Right ventricle myocardium superior (tissue), 1 donor: Measurements from ENCODE around the gene TRIM52. TPM values are rescaled to one million over a fixed set of nuclear protein-coding genes. Genes with fewer than 3 reads are reported as not detected.
A peak's percentile ranks its signal among the peaks of the same experiment; 100 is the strongest.

Experiments used
- ATAC-seq: fragments of 200-7000 bp; cut with Tn5 transposase; one replicate; pipeline ENCODE4 v1.9.1; 2020; ENCODE audit warnings: mild to moderate bottlenecking; ENCODE audit not compliant: poor library complexity
- DNase-seq: peaks from one replicate; pipeline ENCODE4 v3.0.0-alpha.2; 2020
- intact Hi-C: fragments of 100-400 bp; cut with DNase I; formaldehyde crosslinking; loops from one replicate; pipeline ENCODE4 v1.11.2; 2022
- microRNA-seq: library from miRNA; unstranded; fragments of <30 nt; microRNA quantifications from one replicate; pipeline ENCODE4 v1.2.0, GENCODE V29; 2020
- total RNA-seq: library from RNA; stranded (reverse); fragmentation: NEBNext Ultra II Directional; extraction: Animal tissue kit (Norgen Biotek cat#: 25700); gene quantifications from one replicate; pipeline ENCODE4 v1.2.1, GENCODE V29; 2021
- donor health status: DM: no; HTN: yes; CAD: no; lungs with severe emphysema.

Gene TRIM52
- total RNA-seq, 1 donor from 2014 or later = 9.3 TPM

DNA sequence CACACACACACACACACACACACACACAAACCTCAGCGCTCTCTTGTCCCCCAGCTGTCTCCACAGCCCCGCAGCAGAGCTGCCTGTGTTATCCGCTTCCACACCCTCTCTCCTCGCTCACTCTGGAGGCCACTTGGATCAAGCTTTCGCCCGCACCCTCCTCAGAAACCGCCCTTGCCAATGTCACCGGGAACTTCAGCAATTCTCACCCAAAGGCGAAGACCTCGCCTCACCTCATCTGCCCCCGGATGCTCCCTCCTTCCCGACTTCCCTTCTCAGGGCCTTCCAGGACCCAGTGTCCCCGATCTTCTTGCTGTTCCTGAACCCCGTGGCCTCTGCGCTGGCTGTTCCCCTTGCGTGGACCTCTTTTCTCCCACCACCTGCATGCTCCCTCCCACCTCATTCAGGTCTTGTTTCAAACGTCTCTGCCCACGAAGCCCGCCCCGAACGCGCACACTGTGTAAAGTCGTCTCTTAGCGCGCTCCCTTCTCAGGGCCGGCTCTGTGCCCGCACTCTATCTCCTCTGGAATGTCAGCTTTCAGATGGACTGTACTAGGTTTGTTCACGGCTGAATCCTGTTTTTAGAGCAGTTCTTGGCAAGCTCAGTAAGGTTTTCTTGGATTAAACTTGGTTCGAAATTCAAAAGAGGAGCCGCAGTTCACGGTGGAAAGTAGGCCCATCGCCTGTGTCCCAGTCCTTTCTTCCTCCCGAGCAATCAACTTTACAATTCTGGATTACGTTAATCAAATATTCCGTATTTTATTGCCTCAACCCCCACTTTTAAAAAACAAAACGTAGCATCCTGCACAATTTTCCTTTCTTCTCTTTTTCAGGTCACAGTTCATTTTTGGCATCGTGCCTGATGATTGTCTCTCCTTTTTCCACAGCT lies 54.9 kb downstream of the TRIM52 start:
- ATAC-seq (peak; percentile 27), DNase-seq (peak; percentile 55)
- intact Hi-C loops = loop anchor here (2.0 kb wide), 2 partner anchors 15 to 17 kb away; partner anchors contain the start of gene TRIM41

Small RNA genes within 50 kb of the gene (microRNA-seq; reads per million reads assigned to microRNA genes)
- gene MIR4638 = not detected

Other genes with a start within 250 kb of the TRIM52 start
- gene BTNL9, start 220.9 kb downstream of the TRIM52 start, total RNA-seq = 38.9 TPM
- not detected for gene OR2V1, start 130.0 kb downstream of the TRIM52 start, total RNA-seq
- gene OR2V2, start 113.6 kb downstream of the TRIM52 start, total RNA-seq = not detected
- 10.8 TPM for gene TRIM7, start 55.9 kb downstream of the TRIM52 start, total RNA-seq
- gene TRIM41, start 37.9 kb downstream of the TRIM52 start, total RNA-seq = 20.7 TPM
- 577 TPM for gene RACK1, start 17.2 kb downstream of the TRIM52 start, total RNA-seq
- gene OR4F3, start 106.1 kb upstream of the TRIM52 start, total RNA-seq = not detected